GDM1 (cell line): ENCODE results near the gene VPS35.
A peak's percentile ranks its signal among the peaks of the same experiment; 100 is the strongest.
"Not testable (repeated sequence)": the region's sequence is repeated elsewhere in the genome, so short reads cannot be mapped to it uniquely, and the experiment has no call there.

Experiments
- DNase-seq: peaks from one replicate; lab custom pipeline; 2025; lab: John Stamatoyannopoulos, UW

VPS35 gene

DNA sequence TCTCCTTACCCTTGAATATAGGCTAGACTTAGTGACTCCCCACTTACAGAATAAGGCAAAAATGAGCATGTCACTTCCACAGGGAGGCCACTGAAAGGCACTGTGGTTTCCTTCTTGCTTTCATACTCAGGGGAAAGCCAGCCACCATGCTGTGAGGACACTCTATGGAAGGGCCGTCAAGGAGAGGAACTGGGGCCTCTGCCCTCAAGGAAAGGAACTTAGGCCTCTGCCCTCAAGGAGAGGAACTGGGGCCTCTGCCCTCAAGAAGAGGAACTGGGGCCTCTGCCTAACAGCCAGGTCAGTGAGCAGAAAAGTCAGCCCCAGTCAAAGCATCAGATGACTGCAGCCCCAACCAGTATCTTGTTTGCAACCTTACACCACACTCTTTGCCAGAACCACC lies 30.1 kb downstream of the VPS35 start:
- peak; percentile 95 for DNase-seq

- no peak for DNase-seq
Observed at GRCh38 chr16:46651305-46651704, 37.7 kb downstream of the VPS35 start.

GRCh38 chr16:46650254-46650623 lies 38.7 kb downstream of the VPS35 start:
- DNase-seq, result no peak

DNA sequence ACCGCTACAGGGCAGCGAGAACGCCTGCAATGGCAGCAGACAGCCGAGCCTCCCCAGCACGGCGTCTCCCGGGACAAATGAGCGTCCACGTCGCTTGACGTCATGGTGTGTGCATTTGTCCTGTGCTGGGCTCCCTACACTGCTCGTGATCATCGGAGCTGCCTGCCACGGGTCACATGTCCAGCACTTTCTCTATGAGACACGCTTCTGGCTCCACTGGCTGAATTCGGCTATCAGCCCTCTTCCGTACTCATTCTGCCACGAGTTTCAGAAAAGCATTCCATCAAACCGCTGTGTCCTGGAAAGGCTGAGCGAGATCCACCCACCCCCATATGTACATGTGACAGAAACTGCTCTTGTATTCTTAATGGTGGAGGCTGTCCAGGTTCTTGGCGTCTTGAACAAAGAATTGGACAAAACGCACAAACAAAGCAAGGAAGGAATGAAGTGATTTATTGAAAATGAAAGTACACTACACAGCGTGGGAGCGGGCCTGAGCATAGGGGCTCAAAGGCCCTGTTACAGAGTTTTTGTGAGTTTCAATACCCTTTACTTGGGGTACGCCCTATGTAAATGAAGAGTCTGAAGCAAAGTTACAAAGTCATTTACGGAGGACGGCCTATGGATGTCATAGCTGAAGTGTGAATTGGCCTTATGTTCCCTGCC lies 39.3 kb downstream of the VPS35 start:
- DNase-seq, result no peak

DNA sequence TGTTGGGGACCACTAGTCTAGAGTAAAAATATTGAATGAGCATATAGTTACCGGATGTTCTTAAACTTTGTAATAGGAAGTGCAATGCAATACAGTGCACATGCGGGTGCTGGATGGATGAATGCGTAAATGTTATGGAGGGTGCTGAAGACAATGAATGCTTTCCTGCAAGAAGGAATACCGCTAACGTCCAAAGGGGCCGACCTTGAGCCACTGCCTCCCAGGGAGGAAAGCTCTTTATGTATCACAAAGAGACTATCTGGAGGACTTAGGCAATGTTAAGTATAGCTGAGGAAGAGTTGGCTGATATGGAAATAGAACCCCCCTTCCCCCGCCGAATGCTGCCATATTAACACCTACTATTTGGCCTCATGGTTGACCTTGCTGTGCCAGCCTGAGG lies 40.3 kb downstream of the VPS35 start:
- DNase-seq, result no peak

- no peak for DNase-seq
Observed at GRCh38 chr16:46638947-46639925, 49.7 kb downstream of the VPS35 start.

- DNase-seq, result no peak
Observed at GRCh38 chr16:46632778-46633733, 55.9 kb downstream of the VPS35 start.

GRCh38 chr16:46629331-46630219 lies 59.4 kb downstream of the VPS35 start:
- no peak for DNase-seq

GRCh38 chr16:46627746-46628145 lies 61.2 kb downstream of the VPS35 start:
- no peak for DNase-seq

DNA sequence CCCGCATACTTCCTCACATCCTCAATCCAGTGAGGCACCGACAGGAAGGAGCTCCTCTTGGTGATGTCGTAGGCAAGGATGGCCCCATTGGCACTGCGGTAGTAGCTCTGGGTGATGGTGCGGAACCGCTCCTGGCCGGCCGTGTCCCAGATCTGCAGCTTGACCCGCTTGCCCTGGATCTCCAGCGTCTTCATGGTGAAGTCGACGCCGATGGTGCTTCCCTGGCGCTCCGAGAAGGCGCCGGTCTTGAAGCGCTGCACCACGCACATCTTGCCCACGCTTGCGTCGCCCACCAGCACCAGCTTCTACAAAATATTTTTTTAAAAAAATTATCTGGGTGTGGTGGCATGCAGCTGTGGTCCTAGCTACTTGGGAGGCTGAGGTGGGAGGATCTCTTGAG lies 62.3 kb downstream of the VPS35 start:
- DNase-seq, result not testable (repeated sequence)

DNA sequence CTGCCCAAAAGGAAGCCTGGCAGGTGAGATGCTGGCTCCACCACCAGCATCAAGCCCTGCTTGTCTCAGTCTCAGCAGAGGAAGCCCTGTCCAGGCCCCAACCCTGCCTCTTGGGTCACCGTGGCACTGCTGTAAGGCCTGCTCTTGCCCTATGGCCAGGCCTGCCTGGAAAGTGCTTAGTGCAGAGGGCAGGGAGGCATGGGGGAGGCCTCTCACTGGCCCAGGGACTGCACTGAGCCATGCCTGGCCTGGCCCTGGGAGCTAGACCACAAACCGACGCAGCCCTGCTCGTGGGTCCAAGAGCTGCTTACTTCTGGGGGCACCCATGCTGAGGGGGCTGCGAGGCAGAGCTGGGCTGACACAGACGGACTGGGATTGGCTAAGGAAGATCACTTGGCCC lies 64.1 kb downstream of the VPS35 start:
- DNase-seq, result not testable (repeated sequence)

GRCh38 chr16:46623707-46624106 lies 65.3 kb downstream of the VPS35 start:
- DNase-seq, result not testable (repeated sequence)

- DNase-seq, result not testable (repeated sequence)
Observed at GRCh38 chr16:46623246-46623645, 65.7 kb downstream of the VPS35 start.

DNA sequence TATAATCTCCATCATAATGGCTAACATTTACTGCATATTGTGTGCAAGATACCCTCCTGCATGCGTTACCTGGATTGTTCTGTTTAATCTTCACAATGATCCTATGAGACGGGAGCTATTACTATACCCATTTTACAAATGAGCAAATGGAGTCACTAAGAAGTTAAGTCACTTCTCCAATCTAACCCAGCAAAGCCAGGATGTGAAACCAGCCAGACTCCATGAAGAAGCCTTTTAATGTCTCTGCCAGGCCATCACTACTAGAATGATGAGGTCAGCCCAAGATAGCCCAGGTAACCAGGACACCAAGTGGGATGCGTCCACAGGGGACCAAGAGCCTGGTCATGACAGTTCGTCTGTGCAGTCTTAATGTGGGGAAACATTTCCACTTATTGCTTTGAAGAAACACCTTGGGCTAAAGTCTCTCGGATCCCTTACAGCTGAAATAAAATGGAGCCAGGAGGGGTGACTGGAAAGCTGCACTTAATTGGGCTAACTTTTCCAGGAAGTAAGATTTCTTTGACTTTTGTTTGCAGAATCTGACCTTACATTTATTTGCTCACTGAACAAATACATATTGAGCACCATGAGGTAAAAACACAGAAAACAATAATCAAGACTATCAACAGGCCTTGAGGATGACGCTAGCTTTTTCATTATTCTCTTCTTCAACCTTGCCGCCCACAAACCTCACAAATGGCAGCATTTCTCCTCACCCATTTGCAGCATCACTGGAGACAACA lies 66.9 kb downstream of the VPS35 start:
- no peak for DNase-seq

DNA sequence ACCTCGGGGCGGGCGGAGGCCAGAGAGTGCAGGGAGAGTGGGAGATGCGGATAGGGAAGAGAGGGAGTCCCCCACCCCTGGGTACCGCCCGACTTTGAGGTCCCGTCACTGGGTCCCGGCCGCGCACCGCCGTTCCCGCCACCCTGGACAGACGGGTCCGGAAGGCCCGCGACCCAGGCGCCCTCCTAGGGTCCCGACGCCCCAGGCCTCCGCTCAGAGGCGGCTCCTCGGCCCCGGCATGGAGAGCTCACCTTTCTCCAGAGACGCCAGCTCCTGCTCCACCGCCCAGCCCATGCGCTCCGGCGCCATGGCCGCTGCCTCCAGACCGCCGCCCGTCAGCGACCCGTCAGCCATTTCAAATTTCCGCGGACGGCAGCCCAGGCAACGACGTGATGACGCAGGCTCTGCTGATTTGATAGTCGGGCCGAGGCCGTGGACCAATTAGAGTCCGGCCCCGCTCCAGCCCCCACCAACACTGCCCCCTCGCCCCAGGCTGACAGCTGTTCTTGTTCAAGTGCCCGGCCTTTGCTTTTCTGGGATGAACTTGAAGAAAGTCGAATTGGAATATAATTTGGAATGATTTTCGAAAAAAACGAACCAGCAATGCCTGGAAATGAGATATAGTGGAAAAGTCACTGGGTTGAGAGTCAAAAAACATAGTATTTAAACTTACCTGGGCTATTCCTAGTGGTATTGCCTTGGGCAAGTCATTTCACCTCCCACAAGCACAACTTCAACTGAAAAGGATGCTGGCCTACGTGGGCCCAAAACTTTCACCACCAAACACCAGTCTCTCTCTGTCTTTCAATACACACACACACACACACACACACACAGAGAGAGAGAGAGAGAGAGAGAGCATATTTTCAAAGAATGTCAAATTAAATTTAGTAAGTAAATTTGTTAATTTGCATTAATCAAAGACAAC lies 67.7 kb downstream of the VPS35 start, which contains the start of gene SHCBP1:
TSS of gene SHCBP1 (minus strand) at position 374 of the 928 bp plus-strand sequence. CDS start at position 354, 20 bp downstream.
- DNase-seq, result peak; percentile 80

- peak; percentile 22 for DNase-seq
Observed at GRCh38 chr16:46620266-46621005, 68.5 kb downstream of the VPS35 start.

GRCh38 chr16:46618516-46618915 lies 70.5 kb downstream of the VPS35 start:
- no peak for DNase-seq

DNA sequence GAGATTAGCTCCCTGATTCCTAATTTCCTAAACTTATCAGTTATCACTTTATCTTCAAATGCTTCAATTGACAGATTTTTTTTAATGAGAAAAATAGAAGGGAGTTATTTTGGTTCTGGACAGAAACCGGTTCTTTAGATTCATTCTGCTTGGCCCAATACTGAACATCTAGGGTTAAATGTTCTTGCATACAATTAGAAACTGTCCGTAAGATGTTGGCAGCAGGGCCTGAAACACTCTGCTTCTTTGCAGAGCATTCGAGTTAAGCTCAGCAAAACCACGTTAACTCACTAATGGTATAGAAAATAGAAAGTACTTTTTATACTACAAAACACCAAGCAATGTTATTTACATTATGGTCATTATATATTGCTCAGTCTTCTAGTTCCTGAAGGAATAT lies 75.0 kb downstream of the VPS35 start:
- no peak for DNase-seq
